ENCODE measurements around the gene IQSEC2. TPM values are rescaled to one million over a fixed set of nuclear protein-coding genes. Genes with fewer than 3 reads are reported as not detected.

IQSEC2 gene
- total RNA-seq, 1 donor from 2014 or later, result 8.0 TPM

- peak within 1 kb of the TSS; percentile 99 for H3K27ac Mint-ChIP-seq (ENCODE audit: unreplicated experiment)
- peak; percentile 95 for DNase-seq (ENCODE audit: low spot score)
- peak within 1 kb of the TSS; percentile 82 for H3K4me3 Mint-ChIP-seq (ENCODE audit: unreplicated experiment)
- H3K27me3 Mint-ChIP-seq (ENCODE audit: low read depth), result no peaks in the 10 kb centered on the region
- no peak for TF ChIP-seq CTCF (IDR thresholded peaks at IDR 0.05)
- peaks cover 32% of the 10 kb centered on the region for H3K4me1 Mint-ChIP-seq (ENCODE audit: low read depth)
- no peaks in the 10 kb centered on the region for H3K36me3 Mint-ChIP-seq (ENCODE audit: low read depth)
- H3K9me3 Mint-ChIP-seq (ENCODE audit: low read depth), result peaks cover 2% of the 10 kb centered on the region
Observed at GRCh38 chrX:53224860-53225797, 56.3 kb downstream of the IQSEC2 start, which contains the start of gene KDM5C. Gene KDM5C, minus strand, starts transcription at chrX:53225207. Its CDS starts 318 bp downstream, at chrX:53224889.

GRCh38 chrX:53223955-53224859 lies 57.2 kb downstream of the IQSEC2 start:
- Mint-ChIP-seq H3K4me1 (ENCODE audit: low read depth) (peaks cover 32% of the 10 kb centered on the region), H3K27ac (ENCODE audit: unreplicated experiment) (peak overlapping the region; percentile 99)
- no peak for DNase-seq (ENCODE audit: low spot score)

GRCh38 chrX:53223068-53223693 lies 58.2 kb downstream of the IQSEC2 start:
- peaks cover 6% of the 10 kb centered on the region for H3K36me3 Mint-ChIP-seq (ENCODE audit: low read depth)
- no peak for DNase-seq (ENCODE audit: low spot score)
- no peaks in the 10 kb centered on the region for H3K27me3 Mint-ChIP-seq (ENCODE audit: low read depth)
- peaks cover 32% of the 10 kb centered on the region for H3K4me1 Mint-ChIP-seq (ENCODE audit: low read depth)
- TF ChIP-seq CTCF (IDR thresholded peaks at IDR 0.05), result peak; percentile 29
- H3K9me3 Mint-ChIP-seq (ENCODE audit: low read depth), result peaks cover 5% of the 10 kb centered on the region
- H3K4me3 Mint-ChIP-seq (ENCODE audit: unreplicated experiment), result peak overlapping the region; percentile 82
- H3K27ac Mint-ChIP-seq (ENCODE audit: unreplicated experiment), result peak overlapping the region; percentile 99

More at GRCh38 chrX:53223955-53224859, 57.2 kb downstream of the IQSEC2 start:
- Mint-ChIP-seq H3K4me3 (ENCODE audit: unreplicated experiment) (peak overlapping the region; percentile 82), H3K27me3 (ENCODE audit: low read depth) (no peaks in the 10 kb centered on the region), H3K36me3 (ENCODE audit: low read depth) (peaks cover 5% of the 10 kb centered on the region), H3K9me3 (ENCODE audit: low read depth) (no peaks in the 10 kb centered on the region)
- TF ChIP-seq CTCF (IDR thresholded peaks at IDR 0.05), result no peak

Other genes starting within 250 kb of the IQSEC2 start
- 7.9 to 18.2 TPM (median 8.5 TPM) in 3 replicates for gene GPR173, start 232.8 kb downstream of the IQSEC2 start, total RNA-seq
- gene TSPYL2, start 199.2 kb downstream of the IQSEC2 start, total RNA-seq, result 25.9 to 42.5 TPM (median 29.8 TPM) in 3 replicates
- 5.8 to 12.7 TPM (median 6.6 TPM) in 3 replicates for gene KANTR, start 187.4 kb downstream of the IQSEC2 start, total RNA-seq
- gene KDM5C, start 56.4 kb downstream of the IQSEC2 start, total RNA-seq, result 70.1 to 85.0 TPM (median 75.2 TPM) in 3 replicates
- 42.8 to 69.5 TPM (median 44.4 TPM) in 3 replicates for gene SMC1A, start 141.1 kb upstream of the IQSEC2 start, total RNA-seq
- gene RIBC1, start 141.3 kb upstream of the IQSEC2 start, total RNA-seq, result 0.38 to 0.99 TPM (median 0.60 TPM) in 3 replicates
- 69.4 to 91.4 TPM (median 72.3 TPM) in 3 replicates for gene HSD17B10, start 152.8 kb upstream of the IQSEC2 start, total RNA-seq